ENCODE measurements around the gene ZNF473.

The ZNF473 gene

GRCh38 chr19:50025794-50026549 lies at the start of gene ZNF473:
Gene ZNF473 (plus strand): TSS chr19:50026005. CDS start chr19:50031083, 5,078 bp downstream.
- peak within 1 kb of the TSS; percentile 86 for H3K4me3 ChIP-seq (ENCODE audit: low read length)
- no peak for TF ChIP-seq ZNF274 (IDR thresholded peaks at IDR 0.05; ENCODE audit: low read depth, low read length)

GRCh38 chr19:49976496-49976895 lies 49.3 kb upstream of the ZNF473 start:
- H3K4me3 ChIP-seq (ENCODE audit: low read length): no peak overlapping the region
- TF ChIP-seq ZNF274 (IDR thresholded peaks at IDR 0.05; ENCODE audit: low read depth, low read length): no peak

- TF ChIP-seq ZNF274 (IDR thresholded peaks at IDR 0.05; ENCODE audit: low read depth, low read length): no peak
- no peak overlapping the region for H3K4me3 ChIP-seq (ENCODE audit: low read length)
These were observed 48.7 kb upstream of the ZNF473 start for GRCh38 chr19:49977076-49977475.

GRCh38 chr19:49977881-49978280 lies 47.9 kb upstream of the ZNF473 start:
- TF ChIP-seq ZNF274 (IDR thresholded peaks at IDR 0.05; ENCODE audit: low read depth, low read length): no peak

GRCh38 chr19:49978324-49978723 lies 47.5 kb upstream of the ZNF473 start:
- no peak for TF ChIP-seq ZNF274 (IDR thresholded peaks at IDR 0.05; ENCODE audit: low read depth, low read length)
- H3K4me3 ChIP-seq (ENCODE audit: low read length): no peak overlapping the region

More at GRCh38 chr19:49977881-49978280, 47.9 kb upstream of the ZNF473 start:
- H3K4me3 ChIP-seq (ENCODE audit: low read length): no peak overlapping the region

- H3K4me3 ChIP-seq (ENCODE audit: low read length): no peak overlapping the region
- TF ChIP-seq ZNF274 (IDR thresholded peaks at IDR 0.05; ENCODE audit: low read depth, low read length): no peak
These were observed 43.9 kb upstream of the ZNF473 start for GRCh38 chr19:49981603-49982593.

- no peak for TF ChIP-seq ZNF274 (IDR thresholded peaks at IDR 0.05; ENCODE audit: low read depth, low read length)
- H3K4me3 ChIP-seq (ENCODE audit: low read length): no peak overlapping the region
These were observed 42.1 kb upstream of the ZNF473 start for GRCh38 chr19:49983645-49984229.

- no peak overlapping the region for H3K4me3 ChIP-seq (ENCODE audit: low read length)
- TF ChIP-seq ZNF274 (IDR thresholded peaks at IDR 0.05; ENCODE audit: low read depth, low read length): no peak
These were observed 41.3 kb upstream of the ZNF473 start for GRCh38 chr19:49984491-49984890.

- no peak overlapping the region for H3K4me3 ChIP-seq (ENCODE audit: low read length)
- TF ChIP-seq ZNF274 (IDR thresholded peaks at IDR 0.05; ENCODE audit: low read depth, low read length): no peak
These were observed 39.9 kb upstream of the ZNF473 start for GRCh38 chr19:49985871-49986270.

GRCh38 chr19:49986354-49986753 lies 39.5 kb upstream of the ZNF473 start:
- no peak overlapping the region for H3K4me3 ChIP-seq (ENCODE audit: low read length)
- TF ChIP-seq ZNF274 (IDR thresholded peaks at IDR 0.05; ENCODE audit: low read depth, low read length): no peak

- no peak for TF ChIP-seq ZNF274 (IDR thresholded peaks at IDR 0.05; ENCODE audit: low read depth, low read length)
These were observed 38.6 kb upstream of the ZNF473 start for GRCh38 chr19:49987159-49987698.

GRCh38 chr19:49988007-49988406 lies 37.8 kb upstream of the ZNF473 start:
- H3K4me3 ChIP-seq (ENCODE audit: low read length): no peak overlapping the region
- no peak for TF ChIP-seq ZNF274 (IDR thresholded peaks at IDR 0.05; ENCODE audit: low read depth, low read length)

More at GRCh38 chr19:49987159-49987698, 38.6 kb upstream of the ZNF473 start:
- H3K4me3 ChIP-seq (ENCODE audit: low read length): no peak overlapping the region

- no peak overlapping the region for H3K4me3 ChIP-seq (ENCODE audit: low read length)
- TF ChIP-seq ZNF274 (IDR thresholded peaks at IDR 0.05; ENCODE audit: low read depth, low read length): no peak
These were observed 37.4 kb upstream of the ZNF473 start for GRCh38 chr19:49988433-49988832.

GRCh38 chr19:49997709-49998108 lies 28.1 kb upstream of the ZNF473 start:
- no peak for TF ChIP-seq ZNF274 (IDR thresholded peaks at IDR 0.05; ENCODE audit: low read depth, low read length)
- H3K4me3 ChIP-seq (ENCODE audit: low read length): no peak overlapping the region
